ENCODE data around the gene PDPR. TPM values are rescaled to one million over a fixed set of nuclear protein-coding genes. Genes with fewer than 3 reads are reported as not detected.
"Not testable (repeated sequence)": the region's sequence is repeated elsewhere in the genome, so short reads cannot be mapped to it uniquely, and the experiment has no call there.

The PDPR gene
- total RNA-seq, 3 donors from 2014 or later, result 15.9 to 34.6 (median 20.9) TPM

GRCh38 chr16:70162041-70162451 is 47.9 kb downstream of the PDPR start:
- Mint-ChIP-seq H3K36me3 (ENCODE audit: insufficient read depth) (peaks cover 21% of the 10 kb centered on the region), H3K9me3 (no peaks in the 10 kb centered on the region), H3K4me3 (no peak overlapping the region), H3K27me3 (ENCODE audit: low read depth) (no peaks in the 10 kb centered on the region), H3K4me1 (ENCODE audit: low read depth) (peaks cover 3% of the 10 kb centered on the region)
- DNase-seq (no peak), ATAC-seq (no peak)

DNA sequence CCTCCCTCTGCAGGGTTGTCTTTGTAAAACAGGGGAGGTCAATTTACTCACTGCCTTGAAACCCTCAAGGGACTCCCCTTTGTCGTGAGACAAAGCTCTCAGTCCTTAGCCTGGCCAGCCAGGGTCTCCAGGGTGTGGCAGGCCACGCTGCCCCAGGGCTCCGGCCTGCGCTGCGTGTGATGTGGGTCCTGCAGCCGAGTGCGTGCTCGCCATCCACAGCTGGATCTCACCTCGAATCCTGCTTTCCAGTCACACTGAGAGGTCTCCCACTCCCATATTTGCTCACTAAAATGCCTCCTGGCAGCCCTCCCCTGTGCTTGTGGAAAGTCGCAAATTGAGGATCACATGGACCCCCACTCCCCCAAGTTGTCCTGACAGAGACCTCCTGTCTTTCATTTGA is 49.5 kb downstream of the PDPR start:
- H3K4me3 Mint-ChIP-seq, result no peak overlapping the region
- no peaks in the 10 kb centered on the region for H3K27me3 Mint-ChIP-seq (ENCODE audit: low read depth)
- ATAC-seq, result no peak
- no peak for DNase-seq
- peaks cover 12% of the 10 kb centered on the region for H3K36me3 Mint-ChIP-seq (ENCODE audit: insufficient read depth)
- H3K9me3 Mint-ChIP-seq, result no peaks in the 10 kb centered on the region
- peaks cover 3% of the 10 kb centered on the region for H3K4me1 Mint-ChIP-seq (ENCODE audit: low read depth)

DNA sequence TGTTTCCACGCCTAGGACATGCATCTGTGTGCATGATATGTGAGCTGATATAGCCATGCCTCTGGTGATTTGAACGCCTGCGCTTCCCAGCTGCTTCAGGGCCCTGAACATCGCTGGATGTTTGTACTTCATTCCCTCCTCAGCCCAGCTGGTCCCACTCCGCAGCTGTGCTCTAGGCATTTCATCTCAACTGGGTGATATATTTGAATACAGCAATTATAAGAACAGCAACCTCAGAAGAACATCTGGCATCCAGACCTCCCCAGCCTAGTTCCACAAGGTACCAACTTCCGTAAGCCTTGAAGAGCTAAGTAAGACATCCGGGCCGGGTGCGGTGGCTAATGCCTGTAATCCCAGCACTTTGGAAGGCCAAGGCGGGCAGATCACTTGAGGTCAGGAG is 52.6 kb downstream of the PDPR start:
- H3K36me3 Mint-ChIP-seq (ENCODE audit: insufficient read depth); H3K4me1 Mint-ChIP-seq (ENCODE audit: low read depth); H3K4me3 Mint-ChIP-seq; H3K27me3 Mint-ChIP-seq (ENCODE audit: low read depth); H3K9me3 Mint-ChIP-seq; ATAC-seq; DNase-seq: not testable (repeated sequence)

GRCh38 chr16:70173212-70173837 is 59.2 kb downstream of the PDPR start, which contains the start of gene CLEC18C:
Gene CLEC18C (plus strand): TSS chr16:70173787. CDS start chr16:70174279, 492 bp downstream.
- H3K4me3 Mint-ChIP-seq; H3K36me3 Mint-ChIP-seq (ENCODE audit: insufficient read depth); H3K27me3 Mint-ChIP-seq (ENCODE audit: low read depth); DNase-seq; ATAC-seq; H3K4me1 Mint-ChIP-seq (ENCODE audit: low read depth); H3K9me3 Mint-ChIP-seq: not testable (repeated sequence)

GRCh38 chr16:70173916-70174315 is 59.8 kb downstream of the PDPR start:
- not testable (repeated sequence) for DNase-seq; ATAC-seq; H3K4me3 Mint-ChIP-seq; H3K27me3 Mint-ChIP-seq (ENCODE audit: low read depth); H3K9me3 Mint-ChIP-seq; H3K4me1 Mint-ChIP-seq (ENCODE audit: low read depth); H3K36me3 Mint-ChIP-seq (ENCODE audit: insufficient read depth)

GRCh38 chr16:70174387-70174932 is 60.3 kb downstream of the PDPR start:
- not testable (repeated sequence) for DNase-seq; H3K4me1 Mint-ChIP-seq (ENCODE audit: low read depth); H3K9me3 Mint-ChIP-seq; ATAC-seq; H3K36me3 Mint-ChIP-seq (ENCODE audit: insufficient read depth); H3K27me3 Mint-ChIP-seq (ENCODE audit: low read depth); H3K4me3 Mint-ChIP-seq

- not testable (repeated sequence) for H3K9me3 Mint-ChIP-seq; H3K27me3 Mint-ChIP-seq (ENCODE audit: low read depth); DNase-seq; H3K4me3 Mint-ChIP-seq; H3K4me1 Mint-ChIP-seq (ENCODE audit: low read depth); H3K36me3 Mint-ChIP-seq (ENCODE audit: insufficient read depth)
- ATAC-seq, result peak in 1 of 2 donors; percentile 32
Measured at GRCh38 chr16:70187858-70188607, 73.9 kb downstream of the PDPR start.

DNA sequence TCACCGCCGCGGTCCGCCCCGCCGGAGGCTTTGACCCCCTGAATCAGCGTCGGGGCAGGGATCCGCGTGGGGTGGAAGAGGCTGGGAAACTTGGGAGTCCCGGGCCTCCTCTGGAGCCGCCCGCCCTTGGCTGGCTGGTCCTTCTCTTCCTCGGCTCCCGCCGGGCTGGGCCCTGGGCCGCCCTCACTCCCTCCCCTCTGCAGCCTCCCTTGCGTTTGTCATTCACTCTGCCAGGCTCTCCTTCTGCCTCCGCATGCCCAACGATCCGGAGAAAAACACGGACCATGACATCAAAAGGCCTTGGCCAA is 74.4 kb downstream of the PDPR start:
- DNase-seq; H3K27me3 Mint-ChIP-seq (ENCODE audit: low read depth); H3K36me3 Mint-ChIP-seq (ENCODE audit: insufficient read depth); H3K9me3 Mint-ChIP-seq; H3K4me1 Mint-ChIP-seq (ENCODE audit: low read depth); H3K4me3 Mint-ChIP-seq: not testable (repeated sequence)
- peak in 1 of 2 donors; percentile 37 for ATAC-seq

DNA sequence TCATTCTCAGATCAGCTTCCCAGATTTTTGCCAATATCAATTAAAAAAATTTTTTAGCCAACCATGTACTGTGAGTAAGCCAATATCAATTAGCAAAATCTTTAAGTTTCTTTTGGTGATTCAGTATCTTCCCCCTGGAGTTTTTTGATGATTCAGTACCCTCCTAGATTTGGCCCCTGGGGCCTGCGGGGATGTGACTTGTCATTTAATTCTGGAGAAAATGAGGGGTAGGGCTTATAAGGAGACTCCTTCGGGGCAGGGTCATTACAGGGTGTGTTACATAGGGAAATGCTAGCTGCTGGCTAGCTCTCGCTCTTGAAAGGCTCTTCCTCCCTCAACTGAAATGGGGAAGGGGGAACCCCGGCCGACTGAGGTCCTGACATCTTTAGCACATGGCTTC is 76.4 kb downstream of the PDPR start:
- not testable (repeated sequence) for H3K27me3 Mint-ChIP-seq (ENCODE audit: low read depth); H3K4me3 Mint-ChIP-seq; H3K4me1 Mint-ChIP-seq (ENCODE audit: low read depth); DNase-seq; H3K9me3 Mint-ChIP-seq; H3K36me3 Mint-ChIP-seq (ENCODE audit: insufficient read depth)
- ATAC-seq, result peak in 1 of 2 donors; percentile 53

DNA sequence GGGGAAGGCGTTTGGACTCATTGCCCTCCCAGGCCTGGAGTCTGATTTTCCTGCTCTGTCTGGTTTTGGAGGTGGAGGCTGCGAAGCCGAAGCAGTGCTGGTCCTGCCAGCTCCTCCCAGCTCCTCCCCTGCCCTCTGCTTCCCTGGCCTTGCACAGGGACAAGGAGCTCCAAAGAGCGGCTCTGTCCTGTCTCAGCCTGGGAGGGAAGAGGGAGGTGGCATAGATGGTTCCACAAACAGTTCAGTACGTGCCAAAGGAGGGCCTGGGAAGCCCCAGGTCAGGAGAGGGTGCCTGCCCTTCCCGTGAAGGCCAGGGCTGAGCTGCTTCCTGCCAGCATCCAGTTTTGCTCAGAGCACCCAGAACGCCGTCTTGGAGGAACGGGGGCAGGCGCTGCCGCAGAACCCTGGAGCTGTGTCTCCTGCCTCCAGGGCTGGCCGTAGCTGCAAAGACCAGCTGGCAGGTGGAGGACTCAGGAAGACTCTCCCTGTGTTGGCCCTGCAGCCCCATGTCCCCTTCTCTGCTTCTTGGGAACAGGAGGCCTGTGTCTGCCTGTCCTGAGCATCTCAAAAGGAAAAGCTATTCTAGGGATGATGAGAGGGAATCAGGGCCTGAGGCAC is 82.7 kb downstream of the PDPR start:
- not testable (repeated sequence) for H3K36me3 Mint-ChIP-seq (ENCODE audit: insufficient read depth); H3K9me3 Mint-ChIP-seq; H3K27me3 Mint-ChIP-seq (ENCODE audit: low read depth); H3K4me1 Mint-ChIP-seq (ENCODE audit: low read depth); H3K4me3 Mint-ChIP-seq; DNase-seq; ATAC-seq

- not testable (repeated sequence) for H3K4me1 Mint-ChIP-seq (ENCODE audit: low read depth); H3K27me3 Mint-ChIP-seq (ENCODE audit: low read depth); ATAC-seq; H3K4me3 Mint-ChIP-seq; H3K36me3 Mint-ChIP-seq (ENCODE audit: insufficient read depth); H3K9me3 Mint-ChIP-seq; DNase-seq
Measured at GRCh38 chr16:70197611-70198010, 83.5 kb downstream of the PDPR start.

DNA sequence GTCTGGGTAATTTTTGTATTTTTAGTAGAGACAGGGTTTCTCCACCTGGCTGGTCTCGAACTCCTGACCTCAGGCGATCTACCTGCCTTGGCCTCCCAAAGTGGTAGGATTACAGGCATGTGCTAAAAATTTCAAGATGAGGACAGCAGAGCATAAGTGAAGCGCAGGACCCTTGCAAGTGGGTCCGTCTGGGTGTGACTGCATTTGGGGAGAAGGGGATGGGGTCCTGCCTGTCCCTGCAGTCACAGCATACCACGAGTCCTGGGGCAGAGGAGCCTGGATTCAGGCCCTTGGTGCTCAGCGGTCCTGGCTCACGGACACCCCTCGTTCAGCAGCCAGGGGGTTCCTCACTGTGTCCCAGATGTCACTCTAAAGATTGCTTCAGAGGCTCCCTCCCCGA is 84.1 kb downstream of the PDPR start:
- not testable (repeated sequence) for ATAC-seq; H3K9me3 Mint-ChIP-seq; H3K4me3 Mint-ChIP-seq; H3K36me3 Mint-ChIP-seq (ENCODE audit: insufficient read depth); H3K27me3 Mint-ChIP-seq (ENCODE audit: low read depth); H3K4me1 Mint-ChIP-seq (ENCODE audit: low read depth); DNase-seq

DNA sequence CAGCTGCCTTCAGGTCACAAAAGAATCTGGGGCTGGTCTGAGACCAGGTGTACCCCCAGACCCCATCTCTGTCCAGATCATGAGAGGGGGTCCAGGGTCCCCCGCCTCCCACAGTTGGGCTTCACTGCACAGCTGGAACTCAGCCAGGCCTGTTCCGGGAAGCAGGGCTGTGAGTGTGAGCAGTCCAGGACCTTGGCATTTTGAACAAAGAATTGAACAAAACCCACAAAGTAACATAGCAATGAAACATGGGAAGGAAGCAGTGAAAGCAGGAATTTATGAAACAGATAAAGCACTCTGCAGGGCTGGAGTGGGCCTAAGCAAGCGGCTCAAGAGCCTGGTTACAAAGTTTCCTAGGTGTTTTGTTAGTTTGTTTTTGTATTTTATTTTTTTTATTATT is 84.5 kb downstream of the PDPR start:
- not testable (repeated sequence) for H3K9me3 Mint-ChIP-seq; H3K27me3 Mint-ChIP-seq (ENCODE audit: low read depth); H3K36me3 Mint-ChIP-seq (ENCODE audit: insufficient read depth); H3K4me3 Mint-ChIP-seq; ATAC-seq; H3K4me1 Mint-ChIP-seq (ENCODE audit: low read depth); DNase-seq

- not testable (repeated sequence) for DNase-seq; H3K4me1 Mint-ChIP-seq (ENCODE audit: low read depth); H3K27me3 Mint-ChIP-seq (ENCODE audit: low read depth); H3K36me3 Mint-ChIP-seq (ENCODE audit: insufficient read depth); H3K9me3 Mint-ChIP-seq; ATAC-seq; H3K4me3 Mint-ChIP-seq
Measured at GRCh38 chr16:70199170-70199569, 85.0 kb downstream of the PDPR start.

DNA sequence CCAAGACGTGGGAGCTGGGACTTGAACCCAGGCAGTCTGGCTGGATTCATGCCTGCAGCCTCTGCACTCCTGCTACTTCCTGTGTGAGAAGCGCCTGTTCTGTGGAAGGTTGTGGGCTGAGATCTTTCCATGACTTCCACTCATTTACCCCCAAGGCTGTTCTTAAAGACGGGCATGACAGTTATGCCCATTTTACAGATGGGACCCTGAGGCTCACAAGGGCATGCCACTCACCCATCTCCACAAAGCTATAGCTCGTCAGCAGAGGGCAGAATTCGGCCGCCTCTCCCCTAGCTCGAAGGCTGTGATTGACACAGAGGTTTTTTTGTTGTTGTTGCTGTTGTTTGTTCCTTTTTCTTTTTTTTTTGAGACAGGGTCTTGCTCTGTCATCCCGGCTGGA is 85.9 kb downstream of the PDPR start:
- H3K27me3 Mint-ChIP-seq (ENCODE audit: low read depth); H3K36me3 Mint-ChIP-seq (ENCODE audit: insufficient read depth); DNase-seq; H3K4me3 Mint-ChIP-seq; ATAC-seq; H3K9me3 Mint-ChIP-seq; H3K4me1 Mint-ChIP-seq (ENCODE audit: low read depth): not testable (repeated sequence)
